Measurements from ENCODE around the gene PTPRQ. TPM values are rescaled to one million over a fixed set of nuclear protein-coding genes. Genes with fewer than 3 reads are reported as not detected.
"Not testable (repeated sequence)": the region's sequence is repeated elsewhere in the genome, so short reads cannot be mapped to it uniquely, and the experiment has no call there.

Gene PTPRQ
- total and polyA plus RNA-seq, 4 donors, result 0.26 to 11.7 (median 1.4) TPM

GRCh38 chr12:80472236-80472635 is 28.2 kb downstream of the PTPRQ start:
- Histone ChIP-seq H3K4me1 (ENCODE audit: control insufficient read depth in 5 of 5, insufficient read depth in 5 of 5, low read length in 5 of 5) (no peaks in the 10 kb centered on the region), H3K9ac (ENCODE audit: insufficient read depth in 1 of 2, low read length in 2 of 2) (no peak overlapping the region), H3K27ac (ENCODE audit: low read depth in 1 of 2, low read length in 1 of 2) (no peak overlapping the region), H3K4me3 (no peak overlapping the region), H3K9me3 (ENCODE audit: control insufficient read depth in 4 of 4, insufficient read depth in 3 of 4, low read length in 3 of 4) (no peaks in the 10 kb centered on the region), H3K36me3 (ENCODE audit: control insufficient read depth in 4 of 4, insufficient read depth in 4 of 4, low read length in 4 of 4) (no peaks in the 10 kb centered on the region), H3K27me3 (ENCODE audit: control insufficient read depth in 3 of 3, insufficient read depth in 3 of 3, low read length in 2 of 3) (no peaks in the 10 kb centered on the region)
- DNase-seq (no peak), ATAC-seq (ENCODE audit: insufficient read depth, low FRiP score) (no peak)
- TF ChIP-seq CTCF (IDR thresholded peaks at IDR 0.05; ENCODE audit: control extremely low read depth, extremely low read depth), result no peak

GRCh38 chr12:80472911-80473500 is 29.0 kb downstream of the PTPRQ start:
- no peak overlapping the region for H3K9ac ChIP-seq (ENCODE audit: insufficient read depth in 1 of 2, low read length in 2 of 2)
- DNase-seq, result peak; percentile 34 to 81 (median 67)
- TF ChIP-seq CTCF (IDR thresholded peaks at IDR 0.05; ENCODE audit: control extremely low read depth, extremely low read depth), result no peak

GRCh38 chr12:80477521-80478145 is 33.6 kb downstream of the PTPRQ start:
- not testable (repeated sequence) for H3K9ac ChIP-seq (ENCODE audit: insufficient read depth in 1 of 2, low read length in 2 of 2)

More at GRCh38 chr12:80472911-80473500, 29.0 kb downstream of the PTPRQ start:
- H3K27me3 ChIP-seq (ENCODE audit: control insufficient read depth in 3 of 3, insufficient read depth in 3 of 3, low read length in 2 of 3), result no peaks in the 10 kb centered on the region
- H3K4me3 ChIP-seq, result no peak overlapping the region
- peak; percentile 34 for ATAC-seq (ENCODE audit: insufficient read depth, low FRiP score)
- 10% methylated on average over 4 of the region's 4 CpGs for WGBS, 2 donors
- no peak overlapping the region for H3K27ac ChIP-seq (ENCODE audit: low read depth in 1 of 2, low read length in 1 of 2)
- no peaks in the 10 kb centered on the region for H3K9me3 ChIP-seq (ENCODE audit: control insufficient read depth in 4 of 4, insufficient read depth in 3 of 4, low read length in 3 of 4)
- H3K4me1 ChIP-seq (ENCODE audit: control insufficient read depth in 5 of 5, insufficient read depth in 5 of 5, low read length in 5 of 5), result no peaks in the 10 kb centered on the region
- no peaks in the 10 kb centered on the region for H3K36me3 ChIP-seq (ENCODE audit: control insufficient read depth in 4 of 4, insufficient read depth in 4 of 4, low read length in 4 of 4)

GRCh38 chr12:80484746-80485145 is 40.7 kb downstream of the PTPRQ start:
- peak; percentile 11 to 69 (median 59) for DNase-seq
- peaks cover 0 to 6% (median under 1%) of the 10 kb centered on the region in 4 donors for H3K9me3 ChIP-seq (ENCODE audit: control insufficient read depth in 4 of 4, insufficient read depth in 3 of 4, low read length in 3 of 4)
- 35 to 54% methylated on average over 2 of the region's 2 CpGs for WGBS, 2 donors
- no peak overlapping the region for H3K4me3 ChIP-seq
- no peak overlapping the region for H3K27ac ChIP-seq (ENCODE audit: low read depth in 1 of 2, low read length in 1 of 2)
- no peak for ATAC-seq (ENCODE audit: insufficient read depth, low FRiP score)
- H3K36me3 ChIP-seq (ENCODE audit: control insufficient read depth in 4 of 4, insufficient read depth in 4 of 4, low read length in 4 of 4), result no peaks in the 10 kb centered on the region
- H3K27me3 ChIP-seq (ENCODE audit: control insufficient read depth in 3 of 3, insufficient read depth in 3 of 3, low read length in 2 of 3), result no peaks in the 10 kb centered on the region
- peaks cover 0 to 13% (median 0%) of the 10 kb centered on the region in 5 donors for H3K4me1 ChIP-seq (ENCODE audit: control insufficient read depth in 5 of 5, insufficient read depth in 5 of 5, low read length in 5 of 5)
- no peak overlapping the region for H3K9ac ChIP-seq (ENCODE audit: insufficient read depth in 1 of 2, low read length in 2 of 2)
- TF ChIP-seq CTCF (IDR thresholded peaks at IDR 0.05; ENCODE audit: control extremely low read depth, extremely low read depth), result no peak

More at GRCh38 chr12:80477521-80478145, 33.6 kb downstream of the PTPRQ start:
- DNase-seq; ATAC-seq (ENCODE audit: insufficient read depth, low FRiP score); H3K27me3 ChIP-seq (ENCODE audit: control insufficient read depth in 3 of 3, insufficient read depth in 3 of 3, low read length in 2 of 3); H3K4me1 ChIP-seq (ENCODE audit: control insufficient read depth in 5 of 5, insufficient read depth in 5 of 5, low read length in 5 of 5); H3K36me3 ChIP-seq (ENCODE audit: control insufficient read depth in 4 of 4, insufficient read depth in 4 of 4, low read length in 4 of 4); H3K9me3 ChIP-seq (ENCODE audit: control insufficient read depth in 4 of 4, insufficient read depth in 3 of 4, low read length in 3 of 4); H3K4me3 ChIP-seq; H3K27ac ChIP-seq (ENCODE audit: low read depth in 1 of 2, low read length in 1 of 2): not testable (repeated sequence)
- WGBS, 2 donors, result 94 to 95% methylated on average over 31 of the region's 31 CpGs
